Measurements from ENCODE around the gene PFDN5. TPM values are rescaled to one million over a fixed set of nuclear protein-coding genes. Genes with fewer than 3 reads are reported as not detected.

PFDN5 gene
- total and polyA plus RNA-seq, 2 experiments from 2014 or later = 380 to 625 TPM

- Histone ChIP-seq H3K27ac (no peak overlapping the region), H3F3A (ENCODE audit: insufficient read depth) (peaks cover 15% of the 10 kb centered on the region), H3K4me1 (ENCODE audit: insufficient read depth) (peaks cover 19% of the 10 kb centered on the region), H3K4me2 (ENCODE audit: unreplicated experiment) (no peak overlapping the region), H3K9me2 (ENCODE audit: insufficient read depth) (no peaks in the 10 kb centered on the region), H3K9ac (no peak overlapping the region), H3K36me3 (ENCODE audit: low read depth) (no peaks in the 10 kb centered on the region), H2AFZ (no peak overlapping the region), H4K20me1 (ENCODE audit: insufficient read depth) (no peaks in the 10 kb centered on the region), H3K4me3 (no peak overlapping the region), H3K9me3 (ENCODE audit: low read depth) (no peaks in the 10 kb centered on the region), H3K79me2 (ENCODE audit: insufficient read depth) (peaks cover 37% of the 10 kb centered on the region), H3K27me3 (replicated peaks; ENCODE audit: insufficient read depth) (no peaks in the 10 kb centered on the region)
- 100% methylated on average over 1 of the region's 1 CpG for WGBS, 2 experiments (ENCODE audit: low coverage in 1 of 2, low lambda C conversion rate in 2 of 2, missing lambda C conversion rate in 2 of 2)
- in situ Hi-C loops (cut with MboI) = no loop called here
- TF ChIP-seq EZH2 (IDR thresholded peaks at IDR 0.05; ENCODE audit: insufficient read depth, poor library complexity, severe bottlenecking) (no peak), EZH2phosphoT487 (IDR thresholded peaks at IDR 0.05; ENCODE audit: insufficient read depth, low read depth) (no peak)
- no peak for DNase-seq
These were observed 40.4 kb upstream of the PFDN5 start for GRCh38 chr12:53254816-53255545.

DNA sequence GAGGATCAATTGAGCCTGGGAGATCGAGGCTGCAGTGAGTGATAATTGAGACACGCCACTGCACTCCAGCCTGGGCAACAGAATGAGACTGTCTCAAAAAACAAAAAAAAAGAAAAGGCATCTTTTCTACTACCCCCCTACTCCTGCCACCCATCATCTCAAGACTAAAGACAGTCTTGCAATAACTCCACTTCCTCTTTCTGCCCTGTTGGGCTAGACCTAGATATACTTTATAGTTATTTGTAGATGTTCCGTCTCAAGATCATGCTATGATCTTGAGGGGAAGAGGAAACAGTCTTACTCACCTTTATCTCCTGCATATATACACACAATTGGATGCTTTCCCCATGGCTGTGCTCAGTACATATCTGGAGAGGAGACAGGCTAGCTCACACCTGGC is 39.3 kb upstream of the PFDN5 start:
- in situ Hi-C loops (cut with MboI) = no loop called here
- no peak for DNase-seq
- TF ChIP-seq EZH2phosphoT487 (IDR thresholded peaks at IDR 0.05; ENCODE audit: insufficient read depth, low read depth) = no peak
- TF ChIP-seq EZH2 (IDR thresholded peaks at IDR 0.05; ENCODE audit: insufficient read depth, poor library complexity, severe bottlenecking) = no peak
- H3K4me2 ChIP-seq (ENCODE audit: unreplicated experiment) = no peak overlapping the region
- H3K27me3 ChIP-seq (replicated peaks; ENCODE audit: insufficient read depth) = no peaks in the 10 kb centered on the region
- H3K9me3 ChIP-seq (ENCODE audit: low read depth) = no peaks in the 10 kb centered on the region
- WGBS, 2 experiments (ENCODE audit: low coverage in 1 of 2, low lambda C conversion rate in 2 of 2, missing lambda C conversion rate in 2 of 2) = 88 to 90% methylated on average over 3 of the region's 3 CpGs
- no peaks in the 10 kb centered on the region for H4K20me1 ChIP-seq (ENCODE audit: insufficient read depth)
- no peaks in the 10 kb centered on the region for H3K9me2 ChIP-seq (ENCODE audit: insufficient read depth)
- no peak overlapping the region for H3K9ac ChIP-seq
- no peaks in the 10 kb centered on the region for H3K36me3 ChIP-seq (ENCODE audit: low read depth)
- H2AFZ ChIP-seq = no peak overlapping the region
- H3K27ac ChIP-seq = no peak overlapping the region
- H3K4me1 ChIP-seq (ENCODE audit: insufficient read depth) = peaks cover 14% of the 10 kb centered on the region
- no peak overlapping the region for H3K4me3 ChIP-seq
- H3K79me2 ChIP-seq (ENCODE audit: insufficient read depth) = peaks cover 37% of the 10 kb centered on the region
- peaks cover 7% of the 10 kb centered on the region for H3F3A ChIP-seq (ENCODE audit: insufficient read depth)

GRCh38 chr12:53258541-53259539 is 36.5 kb upstream of the PFDN5 start:
- Histone ChIP-seq H3K9me3 (ENCODE audit: low read depth) (no peaks in the 10 kb centered on the region), H3K4me1 (ENCODE audit: insufficient read depth) (no peaks in the 10 kb centered on the region), H3K9ac (no peak overlapping the region), H2AFZ (no peak overlapping the region), H3K9me2 (ENCODE audit: insufficient read depth) (no peaks in the 10 kb centered on the region), H3K27me3 (replicated peaks; ENCODE audit: insufficient read depth) (no peaks in the 10 kb centered on the region), H3K27ac (no peak overlapping the region), H3F3A (ENCODE audit: insufficient read depth) (no peaks in the 10 kb centered on the region), H3K79me2 (ENCODE audit: insufficient read depth) (peaks cover 20% of the 10 kb centered on the region), H3K36me3 (ENCODE audit: low read depth) (no peaks in the 10 kb centered on the region), H3K4me2 (ENCODE audit: unreplicated experiment) (no peak overlapping the region), H4K20me1 (ENCODE audit: insufficient read depth) (no peaks in the 10 kb centered on the region), H3K4me3 (no peak overlapping the region)
- DNase-seq = no peak
- WGBS, 2 experiments (ENCODE audit: low coverage in 1 of 2, low lambda C conversion rate in 2 of 2, missing lambda C conversion rate in 2 of 2) = 46 to 52% methylated on average over 7 of the region's 7 CpGs
- no peak for TF ChIP-seq EZH2phosphoT487 (IDR thresholded peaks at IDR 0.05; ENCODE audit: insufficient read depth, low read depth)
- TF ChIP-seq EZH2 (IDR thresholded peaks at IDR 0.05; ENCODE audit: insufficient read depth, poor library complexity, severe bottlenecking) = no peak
- in situ Hi-C loops (cut with MboI) = no loop called here

DNA sequence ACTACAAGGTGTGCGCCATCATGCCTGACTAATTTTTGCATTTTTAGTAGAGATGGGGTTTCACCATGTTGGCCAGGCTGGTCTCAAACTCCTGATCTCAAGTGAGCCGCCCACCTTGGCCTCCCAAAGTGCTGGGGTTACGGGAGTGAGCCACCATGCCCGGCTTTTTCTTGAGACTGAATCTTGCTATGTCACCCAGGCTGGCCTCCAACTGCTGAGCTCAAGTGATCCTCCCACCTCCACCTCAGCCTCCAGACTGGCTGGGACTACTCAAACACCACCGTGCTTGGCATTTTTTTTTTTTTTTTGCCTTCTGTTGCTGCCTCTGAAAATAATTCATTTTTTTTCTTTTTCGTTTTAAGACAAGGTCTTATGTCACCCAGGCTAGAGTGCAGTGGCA is 35.5 kb upstream of the PFDN5 start:
- H3F3A ChIP-seq (ENCODE audit: insufficient read depth) = no peaks in the 10 kb centered on the region
- H3K36me3 ChIP-seq (ENCODE audit: low read depth) = no peaks in the 10 kb centered on the region
- WGBS, 2 experiments (ENCODE audit: low coverage in 1 of 2, low lambda C conversion rate in 2 of 2, missing lambda C conversion rate in 2 of 2) = 77 to 79% methylated on average over 6 of the region's 6 CpGs
- H4K20me1 ChIP-seq (ENCODE audit: insufficient read depth) = no peaks in the 10 kb centered on the region
- peaks cover 9% of the 10 kb centered on the region for H3K79me2 ChIP-seq (ENCODE audit: insufficient read depth)
- no peak overlapping the region for H3K9ac ChIP-seq
- H3K4me1 ChIP-seq (ENCODE audit: insufficient read depth) = no peaks in the 10 kb centered on the region
- no peak overlapping the region for H3K4me3 ChIP-seq
- H3K27me3 ChIP-seq (replicated peaks; ENCODE audit: insufficient read depth) = no peaks in the 10 kb centered on the region
- no peaks in the 10 kb centered on the region for H3K9me2 ChIP-seq (ENCODE audit: insufficient read depth)
- no peak overlapping the region for H2AFZ ChIP-seq
- no peaks in the 10 kb centered on the region for H3K9me3 ChIP-seq (ENCODE audit: low read depth)
- TF ChIP-seq EZH2 (IDR thresholded peaks at IDR 0.05; ENCODE audit: insufficient read depth, poor library complexity, severe bottlenecking) = no peak
- no peak for TF ChIP-seq EZH2phosphoT487 (IDR thresholded peaks at IDR 0.05; ENCODE audit: insufficient read depth, low read depth)
- in situ Hi-C loops (cut with MboI) = no loop called here
- no peak for DNase-seq
- H3K27ac ChIP-seq = no peak overlapping the region
- H3K4me2 ChIP-seq (ENCODE audit: unreplicated experiment) = no peak overlapping the region

Data from GM23248 (cell line).